WTC11 (cell line): ENCODE data around the gene CLP1. TPM values are rescaled to one million over a fixed set of nuclear protein-coding genes. Genes with fewer than 3 reads are reported as not detected.

Source experiments
- ATAC-seq: fragments of 200-7000 bp; cut with Tn5 transposase; 2 replicates; pipeline ENCODE4 v1.10.0; 2021; ENCODE audit warnings: mild to moderate bottlenecking, moderate library complexity
- CTCF ChIA-PET: fragments of 300-600 bp; sonication (Branson Sonifier 250); formaldehyde crosslinking; loops from one replicate; lab custom pipeline; 2021; ENCODE audit warnings: antibody characterized with exemption; lab: Charles Lee
- POLR2A ChIA-PET: fragments of 350-600 bp; sonication (Branson Sonifier 250); formaldehyde crosslinking; loops from one replicate; lab custom pipeline; 2021; ENCODE audit warnings: antibody characterized with exemption; lab: Charles Lee
- DNase-seq: peaks from one replicate; pipeline ENCODE4 v3.0.0; 2021; ENCODE audit warnings: low spot score
- H3K27ac Mint-ChIP-seq: 2 replicates; pipeline ENCODE4 v1.8.0; 2021; ENCODE audit warnings: mixed read lengths
- H3K27me3 Mint-ChIP-seq: 2 replicates; pipeline ENCODE4 v1.8.0; 2021; ENCODE audit warnings: low read depth, mild to moderate bottlenecking, moderate library complexity, mixed read lengths
- H3K36me3 Mint-ChIP-seq: 2 replicates; pipeline ENCODE4 v1.8.0; 2021; ENCODE audit warnings: mixed read lengths
- H3K4me1 Mint-ChIP-seq: 2 replicates; pipeline ENCODE4 v1.8.0; 2022; ENCODE audit warnings: mixed read lengths
- H3K4me3 Mint-ChIP-seq: 2 replicates; pipeline ENCODE4 v1.8.0; 2021; ENCODE audit warnings: mild to moderate bottlenecking, moderate library complexity, mixed read lengths
- H3K9me3 Mint-ChIP-seq: 2 replicates; pipeline ENCODE4 v1.8.0; 2021; ENCODE audit warnings: mixed read lengths
- IRF2 ChIP-seq: sonication (generic); formaldehyde crosslinking; IDR thresholded peaks from 2 replicates; pipeline ENCODE4 v1.8.0; 2022; ENCODE audit warnings: low read depth, missing genetic modification reagents, borderline replicate concordance
- NFYB ChIP-seq: sonication (generic); formaldehyde crosslinking; conservative IDR thresholded peaks from 2 replicates; pipeline ENCODE4 v1.8.0; 2022; ENCODE audit warnings: low read depth, missing genetic modification reagents
- NR3C1 ChIP-seq: sonication (generic); formaldehyde crosslinking; conservative IDR thresholded peaks from 2 replicates; pipeline ENCODE4 v1.8.1; 2023; ENCODE audit warnings: low read depth, mild to moderate bottlenecking, missing genetic modification reagents
- SP1 ChIP-seq: sonication (generic); formaldehyde crosslinking; conservative IDR thresholded peaks from 2 replicates; pipeline ENCODE4 v1.8.1; 2022; ENCODE audit warnings: missing genetic modification reagents
- ZNF232 ChIP-seq: sonication (generic); formaldehyde crosslinking; IDR thresholded peaks from 2 replicates; pipeline ENCODE4 v1.8.0; 2022; ENCODE audit warnings: mild to moderate bottlenecking, missing genetic modification reagents
- total RNA-seq: library from RNA; stranded (reverse); gene quantifications from 3 replicates; pipeline ENCODE4 v1.2.3, GENCODE V29; 2021
- TF ChIP-seq, protein P1 (sequence below): fragments of 250-450 bp; sonication (Bioruptor Pico); IDR thresholded peaks from 2 replicates; pipeline ENCODE4 v1.8.0; 2021; ENCODE audit warnings: mild to moderate bottlenecking
- TF ChIP-seq, protein P2 (sequence below): fragments of 250-450 bp; sonication (Bioruptor Pico); IDR thresholded peaks from 2 replicates; pipeline ENCODE4 v2.1.2; 2022; ENCODE audit warnings: mild to moderate bottlenecking, moderate library complexity
- TF ChIP-seq, protein P3 (sequence below): sonication (generic); formaldehyde crosslinking; IDR thresholded peaks from 2 replicates; pipeline ENCODE4 v1.8.1; 2023; ENCODE audit warnings: mild to moderate bottlenecking, moderate library complexity, missing genetic modification reagents
- TF ChIP-seq, protein P4 (sequence below): sonication (generic); formaldehyde crosslinking; IDR thresholded peaks from 2 replicates; pipeline ENCODE4 v1.8.0; 2022; ENCODE audit warnings: mild to moderate bottlenecking, missing genetic modification reagents
- TF ChIP-seq, protein P5 (sequence below): sonication (generic); formaldehyde crosslinking; IDR thresholded peaks from 2 replicates; pipeline ENCODE4 v1.8.1; 2023; ENCODE audit warnings: mild to moderate bottlenecking, missing genetic modification reagents, borderline replicate concordance
- TF ChIP-seq, protein P6 (sequence below): sonication (generic); formaldehyde crosslinking; IDR thresholded peaks from 2 replicates; pipeline ENCODE4 v1.8.0; 2023; ENCODE audit warnings: missing genetic modification reagents

Gene CLP1
- total RNA-seq, 1 experiment from 2014 or later = 26.3 TPM

DNA sequence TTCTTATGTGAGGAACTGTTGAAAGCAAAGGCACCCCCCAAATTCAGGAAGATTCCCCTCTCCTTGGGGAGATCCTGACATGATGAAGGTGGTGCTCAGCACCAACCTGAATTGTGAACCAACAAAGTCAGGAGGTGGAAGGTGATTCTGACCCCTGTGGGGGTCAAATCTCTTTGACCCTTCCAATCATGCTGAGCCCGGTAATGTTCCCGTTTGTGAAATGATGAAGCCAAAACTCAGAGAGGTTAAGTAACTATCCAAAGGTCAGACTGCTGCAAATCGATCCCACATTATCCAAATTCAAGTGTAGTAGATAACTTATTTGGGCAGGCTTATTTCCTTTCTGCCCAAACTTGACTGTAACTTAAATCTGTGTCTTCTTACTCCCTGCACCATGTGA, 41.0 kb upstream of the CLP1 start (continued):
- TF ChIP-seq, protein P1, sequence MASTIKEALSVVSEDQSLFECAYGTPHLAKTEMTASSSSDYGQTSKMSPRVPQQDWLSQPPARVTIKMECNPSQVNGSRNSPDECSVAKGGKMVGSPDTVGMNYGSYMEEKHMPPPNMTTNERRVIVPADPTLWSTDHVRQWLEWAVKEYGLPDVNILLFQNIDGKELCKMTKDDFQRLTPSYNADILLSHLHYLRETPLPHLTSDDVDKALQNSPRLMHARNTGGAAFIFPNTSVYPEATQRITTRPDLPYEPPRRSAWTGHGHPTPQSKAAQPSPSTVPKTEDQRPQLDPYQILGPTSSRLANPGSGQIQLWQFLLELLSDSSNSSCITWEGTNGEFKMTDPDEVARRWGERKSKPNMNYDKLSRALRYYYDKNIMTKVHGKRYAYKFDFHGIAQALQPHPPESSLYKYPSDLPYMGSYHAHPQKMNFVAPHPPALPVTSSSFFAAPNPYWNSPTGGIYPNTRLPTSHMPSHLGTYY (CRISPR knock-in tag) = no peak
- TF ChIP-seq, protein P2, sequence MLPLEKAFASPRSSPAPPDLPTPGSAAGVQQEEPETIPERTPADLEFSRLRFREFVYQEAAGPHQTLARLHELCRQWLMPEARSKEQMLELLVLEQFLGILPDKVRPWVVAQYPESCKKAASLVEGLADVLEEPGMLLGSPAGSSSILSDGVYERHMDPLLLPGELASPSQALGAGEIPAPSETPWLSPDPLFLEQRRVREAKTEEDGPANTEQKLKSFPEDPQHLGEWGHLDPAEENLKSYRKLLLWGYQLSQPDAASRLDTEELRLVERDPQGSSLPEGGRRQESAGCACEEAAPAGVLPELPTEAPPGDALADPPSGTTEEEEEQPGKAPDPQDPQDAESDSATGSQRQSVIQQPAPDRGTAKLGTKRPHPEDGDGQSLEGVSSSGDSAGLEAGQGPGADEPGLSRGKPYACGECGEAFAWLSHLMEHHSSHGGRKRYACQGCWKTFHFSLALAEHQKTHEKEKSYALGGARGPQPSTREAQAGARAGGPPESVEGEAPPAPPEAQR = no peak
- TF ChIP-seq ZNF232 (no peak), SP1 (no peak), NFYB (CRISPR knock-in tag) (no peak), NR3C1 (CRISPR knock-in tag) (no peak), IRF2 (CRISPR knock-in tag) (no peak)
- TF ChIP-seq, protein P3, sequence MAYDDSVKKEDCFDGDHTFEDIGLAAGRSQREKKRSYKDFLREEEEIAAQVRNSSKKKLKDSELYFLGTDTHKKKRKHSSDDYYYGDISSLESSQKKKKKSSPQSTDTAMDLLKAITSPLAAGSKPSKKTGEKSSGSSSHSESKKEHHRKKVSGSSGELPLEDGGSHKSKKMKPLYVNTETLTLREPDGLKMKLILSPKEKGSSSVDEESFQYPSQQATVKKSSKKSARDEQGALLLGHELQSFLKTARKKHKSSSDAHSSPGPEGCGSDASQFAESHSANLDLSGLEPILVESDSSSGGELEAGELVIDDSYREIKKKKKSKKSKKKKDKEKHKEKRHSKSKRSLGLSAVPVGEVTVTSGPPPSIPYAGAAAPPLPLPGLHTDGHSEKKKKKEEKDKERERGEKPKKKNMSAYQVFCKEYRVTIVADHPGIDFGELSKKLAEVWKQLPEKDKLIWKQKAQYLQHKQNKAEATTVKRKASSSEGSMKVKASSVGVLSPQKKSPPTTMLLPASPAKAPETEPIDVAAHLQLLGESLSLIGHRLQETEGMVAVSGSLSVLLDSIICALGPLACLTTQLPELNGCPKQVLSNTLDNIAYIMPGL = no peak
- TF ChIP-seq, protein P4, sequence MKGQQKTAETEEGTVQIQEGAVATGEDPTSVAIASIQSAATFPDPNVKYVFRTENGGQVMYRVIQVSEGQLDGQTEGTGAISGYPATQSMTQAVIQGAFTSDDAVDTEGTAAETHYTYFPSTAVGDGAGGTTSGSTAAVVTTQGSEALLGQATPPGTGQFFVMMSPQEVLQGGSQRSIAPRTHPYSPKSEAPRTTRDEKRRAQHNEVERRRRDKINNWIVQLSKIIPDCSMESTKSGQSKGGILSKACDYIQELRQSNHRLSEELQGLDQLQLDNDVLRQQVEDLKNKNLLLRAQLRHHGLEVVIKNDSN (CRISPR knock-in tag) = no peak

DNA sequence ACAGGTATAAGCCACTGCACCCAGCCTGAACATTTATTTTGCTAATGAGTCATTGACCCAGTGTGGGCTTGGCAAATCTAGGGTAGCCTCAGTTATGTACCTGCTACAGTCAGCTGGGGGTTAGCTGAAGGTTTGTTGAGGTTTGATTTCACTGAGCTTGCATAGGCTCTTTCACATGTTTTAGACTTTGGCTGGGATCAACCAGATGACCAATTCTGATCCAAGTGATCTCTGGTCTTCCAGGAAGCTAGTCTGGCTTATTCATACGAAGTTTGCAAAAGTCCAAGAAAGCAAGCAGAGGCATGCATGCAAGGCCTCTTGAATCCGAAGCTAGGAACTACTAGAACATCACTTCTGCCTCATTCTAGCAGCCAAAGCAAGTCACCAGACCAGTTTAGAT, 39.1 kb upstream of the CLP1 start:
- peaks cover 25% of the 10 kb centered on the region for H3K9me3 Mint-ChIP-seq
- H3K4me3 Mint-ChIP-seq = no peak overlapping the region
- H3K36me3 Mint-ChIP-seq = peaks cover 26% of the 10 kb centered on the region
- ChIA-PET POLR2A (interaction anchor here (0.6 to 0.7 kb wide), 2 partner anchors 25 to 28 kb away, joined by 3 read pairs; no protein-coding TSS in a partner anchor), CTCF (interaction anchor here (0.6 to 1.8 kb wide), 4 partner anchors 23 to 51 kb away, joined by 3 to 12 read pairs (median 6); partner anchors contain the start of gene UBE2L6)
- no peak for ATAC-seq
- H3K4me1 Mint-ChIP-seq = peaks cover 3% of the 10 kb centered on the region; the same call in 1 of the 2 replicates
- no peak overlapping the region for H3K27ac Mint-ChIP-seq
- DNase-seq = no peak
- H3K27me3 Mint-ChIP-seq = peaks cover 7% of the 10 kb centered on the region; the same call in 1 of the 2 replicates
- TF ChIP-seq, protein P5, sequence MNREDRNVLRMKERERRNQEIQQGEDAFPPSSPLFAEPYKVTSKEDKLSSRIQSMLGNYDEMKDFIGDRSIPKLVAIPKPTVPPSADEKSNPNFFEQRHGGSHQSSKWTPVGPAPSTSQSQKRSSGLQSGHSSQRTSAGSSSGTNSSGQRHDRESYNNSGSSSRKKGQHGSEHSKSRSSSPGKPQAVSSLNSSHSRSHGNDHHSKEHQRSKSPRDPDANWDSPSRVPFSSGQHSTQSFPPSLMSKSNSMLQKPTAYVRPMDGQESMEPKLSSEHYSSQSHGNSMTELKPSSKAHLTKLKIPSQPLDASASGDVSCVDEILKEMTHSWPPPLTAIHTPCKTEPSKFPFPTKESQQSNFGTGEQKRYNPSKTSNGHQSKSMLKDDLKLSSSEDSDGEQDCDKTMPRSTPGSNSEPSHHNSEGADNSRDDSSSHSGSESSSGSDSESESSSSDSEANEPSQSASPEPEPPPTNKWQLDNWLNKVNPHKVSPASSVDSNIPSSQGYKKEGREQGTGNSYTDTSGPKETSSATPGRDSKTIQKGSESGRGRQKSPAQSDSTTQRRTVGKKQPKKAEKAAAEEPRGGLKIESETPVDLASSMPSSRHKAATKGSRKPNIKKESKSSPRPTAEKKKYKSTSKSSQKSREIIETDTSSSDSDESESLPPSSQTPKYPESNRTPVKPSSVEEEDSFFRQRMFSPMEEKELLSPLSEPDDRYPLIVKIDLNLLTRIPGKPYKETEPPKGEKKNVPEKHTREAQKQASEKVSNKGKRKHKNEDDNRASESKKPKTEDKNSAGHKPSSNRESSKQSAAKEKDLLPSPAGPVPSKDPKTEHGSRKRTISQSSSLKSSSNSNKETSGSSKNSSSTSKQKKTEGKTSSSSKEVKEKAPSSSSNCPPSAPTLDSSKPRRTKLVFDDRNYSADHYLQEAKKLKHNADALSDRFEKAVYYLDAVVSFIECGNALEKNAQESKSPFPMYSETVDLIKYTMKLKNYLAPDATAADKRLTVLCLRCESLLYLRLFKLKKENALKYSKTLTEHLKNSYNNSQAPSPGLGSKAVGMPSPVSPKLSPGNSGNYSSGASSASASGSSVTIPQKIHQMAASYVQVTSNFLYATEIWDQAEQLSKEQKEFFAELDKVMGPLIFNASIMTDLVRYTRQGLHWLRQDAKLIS = no peak
- TF ChIP-seq, all 79 proteins: peak for 0

DNA sequence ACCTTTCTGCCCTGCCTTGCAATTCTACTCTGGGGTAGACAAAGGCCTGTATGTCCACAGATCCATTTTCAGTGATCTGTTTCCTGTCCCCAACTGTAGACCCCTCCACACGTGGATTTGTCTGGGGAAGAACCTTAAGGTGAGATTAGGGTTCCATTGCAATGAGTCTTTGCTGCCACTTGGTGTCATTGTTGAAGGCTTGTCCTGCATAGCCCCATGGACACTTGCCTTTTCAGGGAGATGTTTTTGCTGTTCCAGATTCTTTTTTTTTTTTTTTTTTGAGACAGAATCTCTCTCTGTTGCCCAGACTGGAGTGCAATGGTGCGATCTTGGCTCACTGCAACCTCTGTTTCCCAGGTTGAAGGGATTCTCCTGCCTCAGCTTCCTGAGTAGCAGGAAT, 38.2 kb upstream of the CLP1 start:
- ATAC-seq (peak; percentile 66; the same call in 1 of the 2 replicates), DNase-seq (no peak)
- H3K4me3 Mint-ChIP-seq = no peak overlapping the region
- no peaks in the 10 kb centered on the region; the same call in 1 of the 2 replicates for H3K4me1 Mint-ChIP-seq
- H3K27me3 Mint-ChIP-seq = peaks cover 7% of the 10 kb centered on the region; the same call in 1 of the 2 replicates
- CTCF ChIA-PET = interaction anchor here (0.7 to 1.1 kb wide), 2 partner anchors 25 to 51 kb away, joined by 4 to 7 read pairs; no protein-coding TSS in a partner anchor
- TF ChIP-seq, protein P6, sequence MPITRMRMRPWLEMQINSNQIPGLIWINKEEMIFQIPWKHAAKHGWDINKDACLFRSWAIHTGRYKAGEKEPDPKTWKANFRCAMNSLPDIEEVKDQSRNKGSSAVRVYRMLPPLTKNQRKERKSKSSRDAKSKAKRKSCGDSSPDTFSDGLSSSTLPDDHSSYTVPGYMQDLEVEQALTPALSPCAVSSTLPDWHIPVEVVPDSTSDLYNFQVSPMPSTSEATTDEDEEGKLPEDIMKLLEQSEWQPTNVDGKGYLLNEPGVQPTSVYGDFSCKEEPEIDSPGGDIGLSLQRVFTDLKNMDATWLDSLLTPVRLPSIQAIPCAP (CRISPR knock-in tag) = no peak
- TF ChIP-seq ZNF232 = no peak
- TF ChIP-seq, all 79 proteins: peak for 0
- Mint-ChIP-seq H3K9me3 (peaks cover 25% of the 10 kb centered on the region), H3K36me3 (peaks cover 22% of the 10 kb centered on the region), H3K27ac (no peak overlapping the region)
- POLR2A ChIA-PET = interaction anchor here (0.6 kb wide), 1 partner anchor 16 kb away, joined by 3 read pairs; no protein-coding TSS in a partner anchor
